ENCODE measurements around the gene AMER3.

DNA sequence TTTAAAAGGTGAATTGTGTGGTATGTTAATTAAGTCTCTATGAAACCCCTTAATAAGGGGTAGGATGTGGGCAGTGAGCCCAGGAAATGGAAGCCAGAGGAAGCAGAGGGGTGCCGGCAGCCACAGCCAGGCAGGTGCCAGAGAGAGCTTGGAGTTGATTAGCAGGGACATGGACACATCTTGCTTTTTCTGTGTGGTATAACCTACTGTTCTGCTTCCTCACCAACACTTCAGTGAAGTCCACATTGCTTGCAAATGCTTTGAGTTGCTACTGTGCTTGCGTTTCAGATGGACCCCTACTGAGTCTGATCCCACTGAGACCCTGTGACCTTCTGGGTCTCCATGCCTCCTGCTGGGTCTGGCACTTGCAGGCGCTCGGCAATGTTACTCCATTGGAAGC, 51.0 kb downstream of the AMER3 start:
- TF ChIP-seq, protein P1, sequence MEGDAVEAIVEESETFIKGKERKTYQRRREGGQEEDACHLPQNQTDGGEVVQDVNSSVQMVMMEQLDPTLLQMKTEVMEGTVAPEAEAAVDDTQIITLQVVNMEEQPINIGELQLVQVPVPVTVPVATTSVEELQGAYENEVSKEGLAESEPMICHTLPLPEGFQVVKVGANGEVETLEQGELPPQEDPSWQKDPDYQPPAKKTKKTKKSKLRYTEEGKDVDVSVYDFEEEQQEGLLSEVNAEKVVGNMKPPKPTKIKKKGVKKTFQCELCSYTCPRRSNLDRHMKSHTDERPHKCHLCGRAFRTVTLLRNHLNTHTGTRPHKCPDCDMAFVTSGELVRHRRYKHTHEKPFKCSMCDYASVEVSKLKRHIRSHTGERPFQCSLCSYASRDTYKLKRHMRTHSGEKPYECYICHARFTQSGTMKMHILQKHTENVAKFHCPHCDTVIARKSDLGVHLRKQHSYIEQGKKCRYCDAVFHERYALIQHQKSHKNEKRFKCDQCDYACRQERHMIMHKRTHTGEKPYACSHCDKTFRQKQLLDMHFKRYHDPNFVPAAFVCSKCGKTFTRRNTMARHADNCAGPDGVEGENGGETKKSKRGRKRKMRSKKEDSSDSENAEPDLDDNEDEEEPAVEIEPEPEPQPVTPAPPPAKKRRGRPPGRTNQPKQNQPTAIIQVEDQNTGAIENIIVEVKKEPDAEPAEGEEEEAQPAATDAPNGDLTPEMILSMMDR (IDR thresholded peaks at IDR 0.05): no peak
- no peak for TF ChIP-seq POLR2A (IDR thresholded peaks at IDR 0.05)
